ENCODE results near the gene TM9SF3.

Gene TM9SF3

DNA sequence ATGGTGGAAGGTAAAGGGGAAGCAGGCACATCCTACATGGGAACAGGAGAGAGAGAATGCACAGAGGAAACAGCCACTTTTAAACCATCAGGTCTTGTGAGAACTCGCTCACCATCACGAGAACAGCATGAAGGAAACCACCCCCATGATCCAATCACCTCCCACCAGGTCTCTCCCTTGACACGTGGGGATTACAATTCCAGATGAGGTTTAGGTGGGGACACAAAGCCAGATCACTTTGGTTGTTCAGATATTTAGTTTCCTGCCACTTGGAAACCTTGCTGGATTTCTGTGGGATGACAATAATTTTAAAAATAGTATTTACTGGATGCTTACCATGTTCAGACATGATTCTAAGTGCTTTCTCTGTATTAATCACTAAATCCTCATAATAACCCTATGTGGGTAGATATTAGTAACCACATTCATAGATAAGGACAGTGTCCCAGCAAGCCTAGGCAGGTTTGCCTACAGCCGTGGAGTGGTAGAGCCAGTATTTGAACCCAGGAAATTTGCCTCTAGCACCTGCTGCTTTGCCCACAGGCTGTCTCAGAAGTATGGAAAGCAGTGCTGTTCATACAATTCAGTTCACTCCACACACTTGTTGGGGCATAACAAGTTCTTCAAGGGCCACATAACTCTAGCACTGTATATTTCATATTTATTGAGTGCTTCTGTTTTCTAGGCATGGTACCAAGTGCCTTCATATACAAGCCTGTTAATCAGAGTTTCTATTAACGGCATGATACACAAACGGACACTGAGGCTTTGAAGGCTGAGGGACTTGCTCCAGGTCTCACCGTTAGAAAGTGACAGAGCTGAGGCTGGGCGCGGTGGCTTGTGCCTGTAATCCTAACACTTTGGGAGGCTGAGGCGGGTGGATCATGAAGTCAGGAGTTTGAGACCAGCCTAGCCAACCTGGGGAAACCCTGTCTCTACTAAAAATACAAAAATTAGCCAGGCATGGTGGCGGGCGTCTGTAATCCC lies 81.4 kb downstream of the TM9SF3 start:
- no peaks in the 10 kb centered on the region for H3K36me3 ChIP-seq
- no peak overlapping the region for H3K4me3 ChIP-seq (ENCODE audit: low read depth in 1 of 2, low read length in 1 of 2)
- H3K9me3 ChIP-seq = no peaks in the 10 kb centered on the region
- H3K27me3 ChIP-seq = peaks cover 55% of the 10 kb centered on the region
- no peaks in the 10 kb centered on the region for H3K4me1 ChIP-seq (ENCODE audit: control insufficient read depth in 1 of 2, insufficient read depth in 1 of 2, low read depth in 1 of 2, low read length in 1 of 2)
- no peak overlapping the region for H3K27ac ChIP-seq
- TF ChIP-seq, protein P1, sequence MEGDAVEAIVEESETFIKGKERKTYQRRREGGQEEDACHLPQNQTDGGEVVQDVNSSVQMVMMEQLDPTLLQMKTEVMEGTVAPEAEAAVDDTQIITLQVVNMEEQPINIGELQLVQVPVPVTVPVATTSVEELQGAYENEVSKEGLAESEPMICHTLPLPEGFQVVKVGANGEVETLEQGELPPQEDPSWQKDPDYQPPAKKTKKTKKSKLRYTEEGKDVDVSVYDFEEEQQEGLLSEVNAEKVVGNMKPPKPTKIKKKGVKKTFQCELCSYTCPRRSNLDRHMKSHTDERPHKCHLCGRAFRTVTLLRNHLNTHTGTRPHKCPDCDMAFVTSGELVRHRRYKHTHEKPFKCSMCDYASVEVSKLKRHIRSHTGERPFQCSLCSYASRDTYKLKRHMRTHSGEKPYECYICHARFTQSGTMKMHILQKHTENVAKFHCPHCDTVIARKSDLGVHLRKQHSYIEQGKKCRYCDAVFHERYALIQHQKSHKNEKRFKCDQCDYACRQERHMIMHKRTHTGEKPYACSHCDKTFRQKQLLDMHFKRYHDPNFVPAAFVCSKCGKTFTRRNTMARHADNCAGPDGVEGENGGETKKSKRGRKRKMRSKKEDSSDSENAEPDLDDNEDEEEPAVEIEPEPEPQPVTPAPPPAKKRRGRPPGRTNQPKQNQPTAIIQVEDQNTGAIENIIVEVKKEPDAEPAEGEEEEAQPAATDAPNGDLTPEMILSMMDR (IDR thresholded peaks at IDR 0.05) = no peak

DNA sequence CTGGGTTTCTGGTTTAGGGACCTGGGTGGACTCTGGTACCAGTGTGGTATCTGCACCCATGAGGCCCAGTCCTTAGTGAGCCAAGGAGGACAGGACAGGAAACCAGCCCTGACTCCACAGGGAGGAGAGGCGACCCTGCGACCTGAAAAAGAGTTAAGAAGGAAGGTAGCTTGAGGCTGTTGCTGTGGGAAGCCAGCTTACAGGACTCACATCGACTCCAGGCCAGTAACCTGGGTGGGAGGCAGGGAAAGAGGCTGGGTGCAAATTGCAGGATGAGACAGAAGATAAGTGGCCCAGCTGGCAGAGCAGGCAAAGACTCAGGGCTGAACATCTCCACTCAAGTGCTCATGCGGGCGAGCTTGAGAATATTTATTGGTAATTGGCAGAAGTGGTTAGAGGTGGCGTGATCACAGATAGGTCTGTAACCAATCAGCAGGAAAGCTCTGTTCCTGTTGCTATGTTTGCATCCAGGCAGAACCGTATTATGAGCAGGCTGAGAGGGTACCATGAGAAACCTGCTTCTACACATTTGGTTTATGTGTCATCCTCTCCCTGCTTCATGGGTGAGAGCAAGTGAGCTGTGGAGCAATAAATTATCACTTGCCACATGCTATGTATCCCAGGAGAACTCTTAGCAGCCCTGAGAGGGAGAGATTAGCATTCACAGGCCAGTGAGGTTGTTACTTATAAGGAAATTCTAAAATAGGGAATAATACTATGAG lies 84.1 kb downstream of the TM9SF3 start:
- no peaks in the 10 kb centered on the region for H3K36me3 ChIP-seq
- no peaks in the 10 kb centered on the region for H3K9me3 ChIP-seq
- H3K27me3 ChIP-seq = peaks cover 46% of the 10 kb centered on the region
- H3K4me3 ChIP-seq (ENCODE audit: low read depth in 1 of 2, low read length in 1 of 2) = no peak overlapping the region
- no peak overlapping the region for H3K27ac ChIP-seq
- H3K4me1 ChIP-seq (ENCODE audit: control insufficient read depth in 1 of 2, insufficient read depth in 1 of 2, low read depth in 1 of 2, low read length in 1 of 2) = no peaks in the 10 kb centered on the region
- TF ChIP-seq, protein P1 (IDR thresholded peaks at IDR 0.05) = no peak

DNA sequence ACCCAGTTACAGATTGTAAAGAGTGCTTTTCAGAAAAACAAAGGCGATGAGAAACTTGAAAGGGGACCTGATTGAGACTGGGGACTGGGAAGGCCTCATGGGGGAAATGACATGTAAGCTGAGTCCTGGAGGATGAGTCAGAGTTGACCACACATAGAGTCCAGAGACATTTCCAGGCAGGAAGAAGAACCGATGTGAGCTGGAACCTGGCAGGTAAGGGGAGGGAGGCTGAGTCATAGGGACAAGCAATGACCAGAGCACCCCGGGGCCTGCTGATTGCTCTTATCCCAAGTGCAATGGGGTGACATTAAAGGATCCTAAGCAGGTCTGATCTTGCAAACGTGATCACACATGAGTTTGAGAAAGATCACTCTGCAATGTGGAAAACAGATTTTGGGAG lies 84.8 kb downstream of the TM9SF3 start:
- no peaks in the 10 kb centered on the region for H3K4me1 ChIP-seq (ENCODE audit: control insufficient read depth in 1 of 2, insufficient read depth in 1 of 2, low read depth in 1 of 2, low read length in 1 of 2)
- no peaks in the 10 kb centered on the region for H3K36me3 ChIP-seq
- H3K9me3 ChIP-seq = no peaks in the 10 kb centered on the region
- TF ChIP-seq, protein P1 (IDR thresholded peaks at IDR 0.05) = no peak
- peaks cover 50% of the 10 kb centered on the region for H3K27me3 ChIP-seq
- H3K27ac ChIP-seq = no peak overlapping the region
- H3K4me3 ChIP-seq (ENCODE audit: low read depth in 1 of 2, low read length in 1 of 2) = no peak overlapping the region

DNA sequence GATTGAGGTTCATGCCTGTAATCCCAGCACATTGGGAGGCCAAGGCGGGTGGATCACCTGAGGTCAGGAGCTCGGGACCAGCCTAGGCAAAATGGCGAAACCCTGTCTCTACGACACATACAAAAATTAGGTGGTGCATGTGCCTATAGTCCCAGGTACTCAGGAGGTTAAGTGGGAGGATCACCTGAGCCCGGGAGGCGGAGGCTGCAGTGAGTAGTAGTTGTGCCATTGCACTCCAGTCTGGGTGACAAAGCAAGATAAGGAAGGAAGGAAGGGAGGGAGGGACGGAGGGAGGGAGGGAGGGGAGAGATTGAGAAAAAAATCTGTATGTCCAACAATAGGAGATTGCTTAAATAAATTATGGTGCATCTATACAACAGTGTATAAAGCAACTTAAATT lies 86.3 kb downstream of the TM9SF3 start:
- Histone ChIP-seq H3K4me1 (ENCODE audit: control insufficient read depth in 1 of 2, insufficient read depth in 1 of 2, low read depth in 1 of 2, low read length in 1 of 2) (no peaks in the 10 kb centered on the region), H3K9me3 (no peaks in the 10 kb centered on the region), H3K4me3 (ENCODE audit: low read depth in 1 of 2, low read length in 1 of 2) (no peak overlapping the region), H3K27ac (no peak overlapping the region), H3K36me3 (no peaks in the 10 kb centered on the region), H3K27me3 (peaks cover 52% of the 10 kb centered on the region)
- TF ChIP-seq, protein P1 (IDR thresholded peaks at IDR 0.05) = no peak

DNA sequence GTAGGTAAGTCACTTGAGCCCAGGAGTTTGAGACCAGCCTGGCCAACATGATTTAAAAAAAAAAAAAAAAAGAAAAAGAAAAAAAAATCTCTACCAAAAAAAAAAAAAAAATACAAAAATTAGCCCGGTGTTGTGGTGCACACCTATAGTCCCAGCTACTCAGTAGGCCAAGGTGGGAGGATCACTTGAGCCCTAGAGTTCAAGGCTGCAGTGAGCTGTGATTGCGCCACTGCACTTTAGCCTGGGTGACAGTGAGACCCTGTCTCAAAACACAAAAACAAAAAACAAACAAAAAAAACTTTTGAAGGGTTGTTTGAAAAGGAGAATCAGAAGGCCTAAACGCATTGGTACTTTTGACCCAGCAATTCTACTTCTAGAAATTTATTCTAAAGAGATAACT lies 86.8 kb downstream of the TM9SF3 start:
- peaks cover 47% of the 10 kb centered on the region for H3K27me3 ChIP-seq
- TF ChIP-seq, protein P1 (IDR thresholded peaks at IDR 0.05) = no peak

More for the DNA sequence above, 86.8 kb downstream of the TM9SF3 start:
- Histone ChIP-seq H3K9me3 (no peaks in the 10 kb centered on the region), H3K27ac (no peak overlapping the region), H3K4me1 (ENCODE audit: control insufficient read depth in 1 of 2, insufficient read depth in 1 of 2, low read depth in 1 of 2, low read length in 1 of 2) (no peaks in the 10 kb centered on the region), H3K4me3 (ENCODE audit: low read depth in 1 of 2, low read length in 1 of 2) (no peak overlapping the region), H3K36me3 (no peaks in the 10 kb centered on the region)
